Pancreas (tissue), 10 donors: ENCODE results near the gene WTAP. TPM values are rescaled to one million over a fixed set of nuclear protein-coding genes. Genes with fewer than 3 reads are reported as not detected.
A peak's percentile ranks its signal among the peaks of the same experiment; 100 is the strongest.

Source experiments
- ATAC-seq, 4 donors: fragments of 200-7000 bp; cut with Tn5 transposase; one replicate each; pipeline versions ENCODE4 v1.8.0 to v1.9.1; 2020; ENCODE audit warnings: mild to moderate bottlenecking in 4 of 4, moderate library complexity in 4 of 4
- DNase-seq, 6 donors: peaks; one replicate each; pipeline ENCODE4 v3.0.0-alpha.2; 2020
- FAIRE-seq: peaks from 2 replicates; lab custom pipeline; 2012; peaks lifted over from hg19 to GRCh38; lab: Jason Lieb, UNC
- H3K27ac ChIP-seq, 4 donors: fragments of 200-600 bp; sonication (generic); 1 replicate in 3 of 4; 2 replicates in 1 of 4; pipeline versions ENCODE4 v1.5.0 to v1.8.0; 2020
- H3K27me3 ChIP-seq, 4 donors: fragments of 200-600 bp; one replicate each; pipeline ENCODE4 v1.8.0; 2021
- H3K36me3 ChIP-seq, 3 donors: fragments of 200-600 bp; sonication (generic) in 1 of 3; one replicate each; pipeline versions ENCODE4 v1.5.0 to v1.8.0; 2020 to 2021
- H3K4me1 ChIP-seq, 3 donors: fragments of 200-600 bp; one replicate each; pipeline ENCODE4 v1.8.0; 2021
- H3K4me3 ChIP-seq, 4 donors: fragments of 200-600 bp; sonication (generic) in 2 of 4; one replicate each; pipeline versions ENCODE4 v1.5.0 to v1.8.0; 2020 to 2021
- H3K9me3 ChIP-seq, 4 donors: fragments of 200-600 bp; one replicate each; pipeline ENCODE4 v1.8.0; 2021
- CTCF ChIP-seq, 4 donors: fragments of 200-600 bp; sonication (generic) in 3 of 4; IDR thresholded peaks; one replicate each; pipeline versions ENCODE4 v1.5.0 to v1.8.0; 2021; ENCODE audit warnings: antibody characterized with exemption in 4 of 4
- WGBS, 2 donors: extraction: QIAGEN DNeasy Blood & Tissue Kit; methylation state at CpG; one replicate each; pipeline ENCODE4 v1.1.7; 2013; 5-methylcytosine and 5-hydroxymethylcytosine counted together
- intact Hi-C, 3 donors: fragments of 100-400 bp; cut with DNase I; formaldehyde crosslinking; loops; one replicate each; pipeline versions ENCODE4 v1.11.1 to v1.14.2; 2022
- polyA plus RNA-seq, 2 donors: library from polyadenylated mRNA; stranded (reverse); fragments of 200-250 nt; gene quantifications; one replicate each; pipeline ENCODE4 v1.2.3, GENCODE V29; 2013
- total RNA-seq, 6 donors: library from RNA; stranded (reverse); fragmentation: NEBNext Ultra II Directional in 4 of 6; extraction: Animal tissue kit (Norgen Biotek cat#: 25700) in 4 of 6; gene quantifications; one replicate each; pipeline versions ENCODE4 v1.2.1 to v1.2.4, GENCODE V29; 2021 to 2023
- donor health status: healthy with polysubstance abuse.
- donor health status: DM: no; HTN: no; CAD: no; lungs with moderate emphysema.
- donor health status: DM: no; HTN: no; CAD: no.
- donor health status: control.
- donor health status: control.
- donor health status: Bipolar disorder and iron deficiency.
- donor health status: DM: yes; HTN: yes; CAD: no.
- donor health status: DM: no; HTN: no; CAD: no.
- donor health status: DM: no; HTN: no; CAD: no.
- donor health status: DM: yes; HTN: yes; CAD: no.

The WTAP gene
- total and polyA plus RNA-seq, 8 donors, result 35.6 to 85.6 (median 43.3) TPM

- no peak for FAIRE-seq
- Histone ChIP-seq H3K36me3 (peaks cover 16 to 65% (median 22%) of the 10 kb centered on the region in 3 donors), H3K27ac (peak overlapping the region in 1 of 4 donors; percentile 12), H3K27me3 (no peaks in the 10 kb centered on the region), H3K4me3 (no peak overlapping the region), H3K4me1 (peaks cover 0 to 27% (median 0%) of the 10 kb centered on the region in 3 donors), H3K9me3 (no peaks in the 10 kb centered on the region)
- TF ChIP-seq CTCF (IDR thresholded peaks at IDR 0.05), result no peak
- DNase-seq, result no peak
- intact Hi-C loops, result no loop called here
- no peak for ATAC-seq
- 96 to 97% methylated on average over 1 of the region's 1 CpG for WGBS, 2 donors
Observed at GRCh38 chr6:159682810-159683209, 44.5 kb upstream of the WTAP start.

GRCh38 chr6:159684013-159684304 is 43.3 kb upstream of the WTAP start:
- Histone ChIP-seq H3K4me1 (peaks cover 0 to 39% (median 0%) of the 10 kb centered on the region in 3 donors), H3K9me3 (no peaks in the 10 kb centered on the region), H3K4me3 (no peak overlapping the region), H3K36me3 (peaks cover 16 to 54% (median 22%) of the 10 kb centered on the region in 3 donors), H3K27ac (no peak overlapping the region), H3K27me3 (no peaks in the 10 kb centered on the region)
- WGBS, 2 donors, result 84 to 85% methylated on average over 1 of the region's 1 CpG
- ATAC-seq (no peak), FAIRE-seq (no peak), DNase-seq (no peak)
- TF ChIP-seq CTCF (IDR thresholded peaks at IDR 0.05), result no peak
- intact Hi-C loops, result no loop called here

- intact Hi-C loops, result no loop called here
- Histone ChIP-seq H3K4me1 (peaks cover 0 to 46% (median 12%) of the 10 kb centered on the region in 3 donors), H3K27ac (no peak overlapping the region), H3K9me3 (no peaks in the 10 kb centered on the region), H3K27me3 (no peaks in the 10 kb centered on the region), H3K4me3 (no peak overlapping the region), H3K36me3 (peaks cover 13 to 53% (median 22%) of the 10 kb centered on the region in 3 donors)
- DNase-seq (no peak), FAIRE-seq (no peak), ATAC-seq (no peak)
- no peak for TF ChIP-seq CTCF (IDR thresholded peaks at IDR 0.05)
- 77 to 82% methylated on average over 5 of the region's 5 CpGs for WGBS, 2 donors
Observed at GRCh38 chr6:159686040-159686439, 41.3 kb upstream of the WTAP start.

GRCh38 chr6:159686703-159687102 is 40.6 kb upstream of the WTAP start:
- no peaks in the 10 kb centered on the region for H3K27me3 ChIP-seq
- ATAC-seq (no peak), FAIRE-seq (no peak), DNase-seq (no peak)
- H3K27ac ChIP-seq, result no peak overlapping the region
- H3K4me1 ChIP-seq, result peaks cover 0 to 46% (median 12%) of the 10 kb centered on the region in 3 donors
- H3K9me3 ChIP-seq, result no peaks in the 10 kb centered on the region
- no peak for TF ChIP-seq CTCF (IDR thresholded peaks at IDR 0.05)
- WGBS, 2 donors, result 83 to 92% methylated on average over 3 of the region's 3 CpGs
- intact Hi-C loops, result no loop called here
- H3K36me3 ChIP-seq, result peaks cover 8 to 49% (median 22%) of the 10 kb centered on the region in 3 donors
- H3K4me3 ChIP-seq, result peak overlapping the region in 1 of 4 donors; percentile 6

GRCh38 chr6:159687341-159687740 is 40.0 kb upstream of the WTAP start:
- no peak for ATAC-seq
- no peak for DNase-seq
- no peak for TF ChIP-seq CTCF (IDR thresholded peaks at IDR 0.05)
- Histone ChIP-seq H3K9me3 (no peaks in the 10 kb centered on the region), H3K27me3 (no peaks in the 10 kb centered on the region), H3K36me3 (peaks cover 3 to 43% (median 15%) of the 10 kb centered on the region in 3 donors), H3K4me1 (peaks cover 0 to 42% (median 12%) of the 10 kb centered on the region in 3 donors), H3K27ac (no peak overlapping the region), H3K4me3 (peak overlapping the region in 1 of 4 donors; percentile 6)
- FAIRE-seq, result no peak
- intact Hi-C loops, result no loop called here
- 88% methylated on average over 9 of the region's 9 CpGs for WGBS, 2 donors
